ENCODE results near the gene ZSWIM2. TPM values are rescaled to one million over a fixed set of nuclear protein-coding genes. Genes with fewer than 3 reads are reported as not detected.
"Not testable (repeated sequence)": the region's sequence is repeated elsewhere in the genome, so short reads cannot be mapped to it uniquely, and the experiment has no call there.

Gene ZSWIM2, protein sequence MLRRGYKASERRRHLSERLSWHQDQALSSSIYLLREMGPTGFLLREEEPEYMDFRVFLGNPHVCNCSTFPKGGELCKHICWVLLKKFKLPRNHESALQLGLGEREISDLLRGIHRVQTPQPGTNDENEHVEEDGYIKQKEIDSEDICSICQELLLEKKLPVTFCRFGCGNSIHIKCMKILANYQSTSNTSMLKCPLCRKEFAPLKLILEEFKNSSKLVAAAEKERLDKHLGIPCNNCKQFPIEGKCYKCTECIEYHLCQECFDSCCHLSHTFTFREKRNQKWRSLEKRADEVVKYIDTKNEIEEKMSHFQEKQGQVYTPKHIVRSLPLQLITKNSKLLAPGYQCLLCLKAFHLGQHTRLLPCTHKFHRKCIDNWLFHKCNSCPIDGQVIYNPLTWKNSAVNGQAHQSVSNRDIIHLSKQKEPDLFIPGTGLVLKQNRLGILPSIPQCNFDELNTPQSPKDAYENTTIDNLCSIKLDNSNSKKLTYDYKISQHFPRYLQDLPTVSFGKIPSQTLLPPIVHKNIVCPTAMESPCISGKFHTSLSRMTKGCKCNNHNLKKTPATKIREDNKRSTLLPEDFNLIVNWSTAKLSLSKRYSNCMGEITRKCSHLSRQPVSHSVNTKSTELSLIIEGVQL
- not detected for polyA plus RNA-seq (2012; ENCODE audit: missing spikeins)

DNA sequence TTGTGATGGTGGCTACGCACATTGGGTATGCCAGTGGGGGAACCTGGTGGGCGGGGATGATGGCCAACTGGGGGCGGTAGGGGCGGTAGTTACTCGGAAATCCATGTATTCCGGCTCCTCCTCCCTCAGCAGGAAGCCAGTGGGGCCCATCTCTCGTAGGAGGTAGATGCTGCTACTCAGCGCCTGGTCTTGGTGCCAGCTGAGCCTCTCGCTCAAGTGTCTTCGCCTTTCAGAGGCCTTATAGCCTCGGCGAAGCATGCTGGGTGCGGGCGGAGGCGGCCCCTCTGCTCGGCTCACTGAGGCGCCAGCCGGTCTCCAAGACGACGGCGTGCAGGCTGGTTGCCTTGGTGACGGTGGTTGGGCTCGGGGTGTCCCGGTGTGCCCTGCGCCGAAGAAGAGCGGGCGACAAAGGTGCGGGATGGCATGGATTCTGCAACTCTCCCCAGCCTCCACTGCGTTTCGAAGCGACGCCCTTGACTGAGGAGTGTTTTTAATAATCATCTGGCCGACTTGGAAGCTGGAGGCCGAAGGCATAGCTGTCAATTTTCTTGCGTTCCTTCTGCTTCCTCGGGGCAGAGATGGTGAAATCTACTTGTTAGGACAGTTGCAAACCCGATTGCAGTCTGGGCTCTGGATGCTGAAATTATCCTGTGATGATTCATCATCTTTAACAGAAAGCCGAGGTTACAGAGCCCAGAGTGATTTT, at the start of gene ZSWIM2:
Gene ZSWIM2 (minus strand): TSS at position 298 of the 706 bp plus-strand sequence. CDS start 40 bp downstream, at position 258.
- no peak for DNase-seq (ENCODE audit: insufficient read length)
- FAIRE-seq = peak; percentile 60
- TF ChIP-seq POLR2A (IDR thresholded peaks at IDR 0.05; ENCODE audit: low read depth, low read length) (no peak), POLR2AphosphoS5 (IDR thresholded peaks at IDR 0.05; ENCODE audit: low read depth, low read length) (no peak), TAF1 (IDR thresholded peaks at IDR 0.05; ENCODE audit: borderline replicate concordance, low read depth, low read length) (no peak)

DNA sequence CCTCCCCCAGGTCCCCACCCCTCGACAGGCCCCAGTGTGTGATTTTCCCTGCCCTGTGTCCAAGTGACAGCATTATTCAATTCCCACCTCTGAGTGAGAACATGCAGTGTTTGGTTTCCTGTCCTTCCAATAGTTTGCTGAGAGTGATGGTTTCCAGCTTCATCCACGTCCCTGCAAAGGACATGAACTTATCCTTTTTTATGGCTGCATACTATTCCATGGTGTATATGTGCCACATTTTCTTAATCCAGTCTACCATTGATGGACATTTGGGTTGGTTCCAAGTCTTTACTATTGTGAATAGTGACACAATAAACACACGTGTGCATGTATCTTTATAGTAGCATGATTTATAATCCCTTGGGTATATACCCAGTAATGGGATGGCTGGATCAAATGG, 47.2 kb upstream of the ZSWIM2 start:
- not testable (repeated sequence) for FAIRE-seq; DNase-seq (ENCODE audit: insufficient read length)

GRCh38 chr2:186895451-186895850, 46.5 kb upstream of the ZSWIM2 start:
- FAIRE-seq (no peak), DNase-seq (ENCODE audit: insufficient read length) (no peak)
- TF ChIP-seq POLR2A (IDR thresholded peaks at IDR 0.05; ENCODE audit: low read depth, low read length) (no peak), POLR2AphosphoS5 (IDR thresholded peaks at IDR 0.05; ENCODE audit: low read depth, low read length) (no peak), TAF1 (IDR thresholded peaks at IDR 0.05; ENCODE audit: borderline replicate concordance, low read depth, low read length) (no peak)

GRCh38 chr2:186894478-186894877, 45.5 kb upstream of the ZSWIM2 start:
- FAIRE-seq = no peak
- TF ChIP-seq POLR2AphosphoS5 (IDR thresholded peaks at IDR 0.05; ENCODE audit: low read depth, low read length) = no peak
- no peak for TF ChIP-seq POLR2A (IDR thresholded peaks at IDR 0.05; ENCODE audit: low read depth, low read length)
- DNase-seq (ENCODE audit: insufficient read length) = no peak

DNA sequence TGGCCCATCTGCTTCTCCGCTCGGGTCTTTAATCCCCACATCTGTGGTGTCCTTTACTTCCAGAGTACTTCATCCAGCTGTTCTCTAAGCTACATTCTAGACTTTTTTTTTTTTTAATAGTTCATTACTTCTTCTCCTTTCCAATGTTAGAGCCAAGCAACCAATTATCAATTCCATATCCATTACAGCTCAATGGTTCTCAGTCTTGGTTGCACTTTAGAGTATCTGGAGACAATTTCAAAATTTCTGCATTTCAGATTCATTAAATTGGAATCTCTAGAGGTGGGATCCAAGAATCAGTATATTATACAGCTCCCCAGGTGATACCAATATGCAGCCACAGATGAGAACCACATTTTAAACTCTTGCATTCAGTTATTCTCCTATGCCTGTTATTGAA, 43.9 kb upstream of the ZSWIM2 start:
- no peak for TF ChIP-seq POLR2A (IDR thresholded peaks at IDR 0.05; ENCODE audit: low read depth, low read length)
- no peak for TF ChIP-seq TAF1 (IDR thresholded peaks at IDR 0.05; ENCODE audit: borderline replicate concordance, low read depth, low read length)
- no peak for TF ChIP-seq POLR2AphosphoS5 (IDR thresholded peaks at IDR 0.05; ENCODE audit: low read depth, low read length)
- no peak for FAIRE-seq
- DNase-seq (ENCODE audit: insufficient read length) = no peak

GRCh38 chr2:186891185-186891621, 42.2 kb upstream of the ZSWIM2 start:
- DNase-seq (ENCODE audit: insufficient read length) (no peak), FAIRE-seq (no peak)
- TF ChIP-seq POLR2AphosphoS5 (IDR thresholded peaks at IDR 0.05; ENCODE audit: low read depth, low read length) (no peak), TAF1 (IDR thresholded peaks at IDR 0.05; ENCODE audit: borderline replicate concordance, low read depth, low read length) (no peak), POLR2A (IDR thresholded peaks at IDR 0.05; ENCODE audit: low read depth, low read length) (no peak)

- FAIRE-seq = no peak
- TF ChIP-seq TAF1 (IDR thresholded peaks at IDR 0.05; ENCODE audit: borderline replicate concordance, low read depth, low read length) (no peak), POLR2A (IDR thresholded peaks at IDR 0.05; ENCODE audit: low read depth, low read length) (no peak), POLR2AphosphoS5 (IDR thresholded peaks at IDR 0.05; ENCODE audit: low read depth, low read length) (no peak)
- no peak for DNase-seq (ENCODE audit: insufficient read length)
Observed at GRCh38 chr2:186889101-186889879, 40.3 kb upstream of the ZSWIM2 start.

- DNase-seq (ENCODE audit: insufficient read length) = no peak
- no peak for FAIRE-seq
- TF ChIP-seq POLR2A (IDR thresholded peaks at IDR 0.05; ENCODE audit: low read depth, low read length) (no peak), POLR2AphosphoS5 (IDR thresholded peaks at IDR 0.05; ENCODE audit: low read depth, low read length) (no peak), TAF1 (IDR thresholded peaks at IDR 0.05; ENCODE audit: borderline replicate concordance, low read depth, low read length) (no peak)
Observed at GRCh38 chr2:186887107-186888090, 38.4 kb upstream of the ZSWIM2 start.

GRCh38 chr2:186884587-186884986, 35.6 kb upstream of the ZSWIM2 start:
- DNase-seq (ENCODE audit: insufficient read length) (no peak), FAIRE-seq (no peak)
- TF ChIP-seq POLR2AphosphoS5 (IDR thresholded peaks at IDR 0.05; ENCODE audit: low read depth, low read length) (no peak), POLR2A (IDR thresholded peaks at IDR 0.05; ENCODE audit: low read depth, low read length) (no peak), TAF1 (IDR thresholded peaks at IDR 0.05; ENCODE audit: borderline replicate concordance, low read depth, low read length) (no peak)

GRCh38 chr2:186883666-186884065, 34.7 kb upstream of the ZSWIM2 start:
- FAIRE-seq = no peak
- DNase-seq (ENCODE audit: insufficient read length) = no peak
- TF ChIP-seq TAF1 (IDR thresholded peaks at IDR 0.05; ENCODE audit: borderline replicate concordance, low read depth, low read length) (no peak), POLR2A (IDR thresholded peaks at IDR 0.05; ENCODE audit: low read depth, low read length) (no peak), POLR2AphosphoS5 (IDR thresholded peaks at IDR 0.05; ENCODE audit: low read depth, low read length) (no peak)
